Measurements from ENCODE around the gene ARHGAP24. TPM values are rescaled to one million over a fixed set of nuclear protein-coding genes. Genes with fewer than 3 reads are reported as not detected.

Gene ARHGAP24
- total and polyA plus RNA-seq, 3 donors from 2014 or later = 5.7 to 9.9 (median 9.4) TPM

DNA sequence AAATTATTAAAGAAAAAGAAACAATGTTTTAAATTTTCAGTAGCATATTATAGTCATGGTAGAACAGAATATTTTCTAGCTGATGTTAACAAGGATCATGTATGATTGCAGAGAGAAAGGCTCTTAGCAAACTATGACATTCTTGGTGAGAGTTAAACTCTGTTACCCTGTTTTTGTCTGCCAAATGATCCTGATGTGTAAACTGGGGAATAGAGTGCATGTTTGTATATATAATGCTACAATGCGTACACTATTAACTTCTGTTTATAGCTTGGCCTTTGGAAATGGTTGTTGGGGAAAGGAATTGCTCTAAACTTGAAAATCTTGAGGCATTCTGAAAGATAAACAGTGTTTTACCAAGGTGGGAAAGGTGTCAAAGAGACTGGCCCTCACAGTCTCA is 292.7 kb downstream of the ARHGAP24 start:
- TF ChIP-seq POLR2A (IDR thresholded peaks at IDR 0.05) = no peak
- H3K4me1 ChIP-seq = no peaks in the 10 kb centered on the region
- 91 to 100% methylated on average over 1 of the region's 1 CpG for WGBS, 2 donors
- no peak for DNase-seq
- intact Hi-C loops (cut with DNase I; ENCODE audit: low total_unique reads) = no loop called here
- no peaks in the 10 kb centered on the region for H3K36me3 ChIP-seq (ENCODE audit: low read depth, missing control alignments)
- no peaks in the 10 kb centered on the region for H3K27me3 ChIP-seq
- H3K27ac ChIP-seq = no peak overlapping the region
- no peaks in the 10 kb centered on the region for H3K9me3 ChIP-seq
- H3K4me3 ChIP-seq = no peak overlapping the region

DNA sequence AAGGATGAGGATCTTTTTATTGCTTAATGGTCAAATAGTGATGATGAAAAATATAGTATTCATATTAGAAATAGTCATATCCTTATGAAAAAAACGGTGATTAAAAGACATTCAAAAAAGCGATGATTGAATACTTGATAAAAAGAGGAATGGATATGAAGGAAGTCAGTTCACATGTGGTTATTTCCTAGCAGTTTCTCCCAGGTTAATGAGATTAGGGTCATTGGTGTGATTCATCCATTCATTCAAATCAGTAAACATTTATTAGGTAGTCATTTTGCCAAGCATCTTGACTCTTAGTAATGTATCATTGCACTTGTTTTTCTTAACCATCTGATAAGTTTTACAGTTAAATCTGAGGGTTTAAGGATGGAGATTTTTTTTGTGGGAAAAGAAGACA is 294.1 kb downstream of the ARHGAP24 start:
- DNase-seq = no peak
- H3K4me3 ChIP-seq = no peak overlapping the region
- intact Hi-C loops (cut with DNase I; ENCODE audit: low total_unique reads) = no loop called here
- no peak for TF ChIP-seq POLR2A (IDR thresholded peaks at IDR 0.05)
- no peak for TF ChIP-seq CTCF (IDR thresholded peaks at IDR 0.05)
- 93 to 96% methylated on average over 2 of the region's 2 CpGs for WGBS, 2 donors
- no peaks in the 10 kb centered on the region for H3K4me1 ChIP-seq
- H3K9me3 ChIP-seq = no peaks in the 10 kb centered on the region
- no peaks in the 10 kb centered on the region for H3K27me3 ChIP-seq
- H3K36me3 ChIP-seq (ENCODE audit: low read depth, missing control alignments) = no peaks in the 10 kb centered on the region
- no peak overlapping the region for H3K27ac ChIP-seq

DNA sequence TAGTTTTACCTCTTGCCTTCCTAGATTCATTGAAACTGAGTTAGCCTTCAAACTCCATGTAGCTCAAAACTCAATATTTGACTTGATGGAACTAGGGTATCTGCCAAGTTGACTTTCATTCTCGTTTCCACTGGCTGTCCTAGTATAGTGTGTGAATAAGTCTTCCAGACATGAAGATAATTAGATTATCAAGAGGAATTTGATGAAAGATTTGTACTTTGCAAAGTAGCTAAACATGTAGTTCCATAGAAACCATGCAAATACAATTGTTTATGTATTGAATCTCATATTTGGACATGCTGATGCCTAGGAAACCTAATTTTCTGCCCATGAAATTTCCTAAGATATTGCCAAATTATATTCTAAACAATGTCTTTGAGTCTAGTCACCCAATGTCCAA is 297.5 kb downstream of the ARHGAP24 start:
- WGBS, 2 donors = 70 to 75% methylated on average over 1 of the region's 1 CpG
- Histone ChIP-seq H3K27ac (no peak overlapping the region), H3K4me1 (no peaks in the 10 kb centered on the region), H3K9me3 (no peaks in the 10 kb centered on the region), H3K36me3 (ENCODE audit: low read depth, missing control alignments) (no peaks in the 10 kb centered on the region), H3K4me3 (no peak overlapping the region), H3K27me3 (no peaks in the 10 kb centered on the region)
- intact Hi-C loops (cut with DNase I; ENCODE audit: low total_unique reads) = no loop called here
- no peak for TF ChIP-seq CTCF (IDR thresholded peaks at IDR 0.05)
- TF ChIP-seq POLR2A (IDR thresholded peaks at IDR 0.05) = no peak
- no peak for DNase-seq

DNA sequence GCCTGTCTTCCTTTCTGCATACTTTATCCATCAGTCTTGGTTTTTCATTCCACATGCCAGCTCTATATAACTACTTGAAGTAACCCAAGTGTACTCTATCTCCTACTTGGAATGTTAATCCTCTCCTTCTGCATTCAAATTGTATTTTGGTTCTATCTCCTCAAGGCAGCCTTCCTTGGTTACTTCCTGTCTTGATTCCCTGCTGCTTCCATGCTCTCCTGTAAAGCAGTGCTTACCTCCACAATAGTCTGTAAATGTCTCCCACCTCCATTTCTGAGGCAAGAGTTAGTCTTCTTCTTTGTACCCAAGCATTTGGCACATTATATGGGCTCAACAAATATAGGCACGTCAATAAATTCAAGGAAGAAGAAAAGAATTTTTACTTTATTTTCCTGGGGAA is 298.4 kb downstream of the ARHGAP24 start:
- intact Hi-C loops (cut with DNase I; ENCODE audit: low total_unique reads) = no loop called here
- no peaks in the 10 kb centered on the region for H3K36me3 ChIP-seq (ENCODE audit: low read depth, missing control alignments)
- 83 to 86% methylated on average over 1 of the region's 1 CpG for WGBS, 2 donors
- H3K27me3 ChIP-seq = no peaks in the 10 kb centered on the region
- TF ChIP-seq POLR2A (IDR thresholded peaks at IDR 0.05) = no peak
- TF ChIP-seq CTCF (IDR thresholded peaks at IDR 0.05) = no peak
- H3K4me1 ChIP-seq = no peaks in the 10 kb centered on the region
- H3K4me3 ChIP-seq = no peak overlapping the region
- H3K9me3 ChIP-seq = no peaks in the 10 kb centered on the region
- no peak overlapping the region for H3K27ac ChIP-seq
- no peak for DNase-seq

DNA sequence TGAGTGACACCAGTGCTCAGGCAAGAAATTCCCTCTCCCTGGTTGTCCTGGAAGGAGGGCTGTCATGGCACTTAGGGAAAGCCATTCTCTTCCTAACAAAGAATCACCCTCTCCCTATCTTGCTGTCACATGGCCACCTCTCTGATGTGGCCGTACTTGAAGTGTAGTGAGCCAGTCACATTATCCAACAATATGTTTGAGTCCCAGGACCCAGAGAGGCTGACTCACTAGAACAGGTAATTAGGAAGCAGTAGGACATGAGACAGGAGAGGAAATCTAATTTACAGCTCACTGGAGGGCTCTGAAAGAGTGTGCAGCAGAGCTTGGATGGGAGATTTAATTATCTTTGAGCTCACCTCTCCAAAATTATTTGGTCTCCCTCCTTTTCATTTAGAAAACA is 299.1 kb downstream of the ARHGAP24 start:
- H3K9me3 ChIP-seq = no peaks in the 10 kb centered on the region
- WGBS, 2 donors = 83 to 100% methylated on average over 1 of the region's 1 CpG
- TF ChIP-seq POLR2A (IDR thresholded peaks at IDR 0.05) (no peak), CTCF (IDR thresholded peaks at IDR 0.05) (no peak)
- no peak overlapping the region for H3K27ac ChIP-seq
- H3K4me3 ChIP-seq = no peak overlapping the region
- intact Hi-C loops (cut with DNase I; ENCODE audit: low total_unique reads) = no loop called here
- DNase-seq = no peak
- H3K36me3 ChIP-seq (ENCODE audit: low read depth, missing control alignments) = no peaks in the 10 kb centered on the region
- no peaks in the 10 kb centered on the region for H3K4me1 ChIP-seq
- H3K27me3 ChIP-seq = no peaks in the 10 kb centered on the region
